Activated CD4-positive, alpha-beta T cell treated with anti-CD3 and anti-CD28 coated beads, Interleukin-2, amount 50 U/mL, for 1 hour (primary cell): ENCODE measurements around the gene IL33.
"Not testable (repeated sequence)": the region's sequence is repeated elsewhere in the genome, so short reads cannot be mapped to it uniquely, and the experiment has no call there.

Experiments
- DNase-seq: peaks from one replicate; pipeline ENCODE4 v3.0.0-alpha.2; 2020

The IL33 gene

DNA sequence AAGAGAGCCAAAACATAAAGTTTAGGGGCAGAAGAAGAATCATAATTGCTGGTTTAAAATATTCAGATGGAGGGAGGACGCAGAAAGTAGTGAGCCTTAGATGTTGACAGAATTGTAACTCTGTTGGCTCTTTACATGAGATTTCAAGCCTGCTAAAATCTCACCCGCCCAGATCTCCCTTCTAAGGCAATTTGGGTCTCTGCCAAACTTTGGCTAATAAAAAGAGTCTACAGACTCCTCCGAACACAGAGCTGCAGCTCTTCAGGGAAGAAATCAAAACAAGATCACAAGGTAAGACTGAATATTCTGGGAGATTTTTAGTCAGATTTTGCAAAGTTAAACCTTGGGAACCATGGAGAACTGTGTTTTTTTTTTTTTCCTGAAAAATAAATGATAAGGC, at the start of gene IL33:
TSS of gene IL33 (plus strand) at position 246 of the 400 bp plus-strand sequence. CDS start 25,888 bp downstream, outside the sequence.
- DNase-seq = no peak

- DNase-seq = no peak
Observed at GRCh38 chr9:6171667-6172066, 43.9 kb upstream of the IL33 start.

DNA sequence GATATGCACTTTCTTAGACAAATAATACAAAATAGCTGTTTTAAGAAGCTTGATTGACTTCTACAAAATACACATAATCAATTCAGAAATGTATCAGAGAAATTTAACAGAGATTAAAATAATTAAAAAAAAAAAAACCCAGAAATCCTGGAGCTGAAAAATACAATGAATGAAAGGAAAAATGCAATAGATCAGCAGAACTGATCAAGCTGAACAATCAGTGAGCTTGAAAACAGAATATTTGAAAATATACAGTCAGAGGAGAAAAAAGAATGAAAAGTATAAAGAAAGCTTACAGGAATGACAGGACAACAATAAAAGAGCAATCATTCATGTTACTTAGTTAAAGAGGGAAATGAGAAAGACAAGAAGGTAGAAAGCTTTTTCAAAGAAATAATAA, 41.7 kb upstream of the IL33 start:
- no peak for DNase-seq

- not testable (repeated sequence) for DNase-seq
Observed at GRCh38 chr9:6182549-6183226, 32.9 kb upstream of the IL33 start.

- DNase-seq = no peak
Observed at GRCh38 chr9:6183227-6183551, 32.4 kb upstream of the IL33 start.

DNA sequence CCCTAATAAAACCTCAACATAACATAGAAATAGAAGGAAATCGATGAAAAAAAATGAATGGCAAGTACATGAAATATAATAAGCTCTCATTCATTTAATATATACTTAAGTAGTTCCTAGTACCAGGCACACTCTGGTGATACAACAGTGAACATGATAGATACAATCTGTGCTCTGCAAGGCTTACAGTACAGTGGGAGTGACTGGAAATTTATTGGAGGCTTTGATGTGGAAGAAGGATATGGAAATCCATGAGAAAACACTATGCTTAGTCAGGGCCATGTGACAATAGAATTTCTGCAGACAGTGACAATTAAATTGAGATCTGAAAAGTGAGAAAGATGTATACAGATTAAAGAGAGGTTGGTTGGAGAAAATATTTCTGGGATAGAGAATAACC, 32.0 kb upstream of the IL33 start:
- no peak for DNase-seq

- no peak for DNase-seq
Observed at GRCh38 chr9:6184749-6185645, 30.6 kb upstream of the IL33 start.

DNA sequence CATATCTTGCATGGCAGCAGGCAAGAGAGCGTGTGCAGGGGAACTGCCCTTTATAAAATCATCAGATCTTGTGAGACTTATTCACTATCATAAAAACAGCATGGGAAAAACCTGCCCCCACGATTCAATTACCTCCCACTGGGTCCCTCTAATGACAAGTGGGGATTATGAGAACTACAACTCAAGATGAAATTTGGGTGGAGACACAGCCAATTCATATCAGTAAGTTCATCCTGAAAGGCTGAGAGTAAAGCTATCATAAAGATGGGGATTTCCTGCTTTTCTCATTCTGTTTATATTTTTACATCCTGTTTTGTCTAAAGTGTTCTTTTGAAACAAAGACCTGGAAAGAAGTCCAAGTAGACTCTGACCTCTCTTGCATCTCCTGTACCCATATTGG, 28.9 kb upstream of the IL33 start:
- no peak for DNase-seq

DNA sequence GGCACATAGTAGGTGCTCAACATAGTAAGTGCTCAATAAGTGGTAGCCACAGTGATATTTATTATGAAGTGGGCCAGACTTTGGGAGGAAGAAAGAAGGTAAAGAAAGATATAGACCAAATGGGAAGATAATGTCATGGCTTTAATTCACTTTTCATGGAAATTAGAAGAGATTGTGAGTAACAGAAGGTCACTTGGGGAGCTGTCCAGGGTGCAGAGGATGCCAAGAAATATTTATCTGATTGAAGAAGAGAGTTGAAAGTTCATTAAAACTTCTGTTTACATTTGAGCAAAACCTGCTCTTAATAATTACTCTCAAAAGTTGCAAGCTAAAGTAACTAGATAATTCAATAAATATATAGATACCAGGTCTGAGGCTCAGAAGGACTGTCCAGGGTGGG, 28.3 kb upstream of the IL33 start:
- DNase-seq = no peak

DNA sequence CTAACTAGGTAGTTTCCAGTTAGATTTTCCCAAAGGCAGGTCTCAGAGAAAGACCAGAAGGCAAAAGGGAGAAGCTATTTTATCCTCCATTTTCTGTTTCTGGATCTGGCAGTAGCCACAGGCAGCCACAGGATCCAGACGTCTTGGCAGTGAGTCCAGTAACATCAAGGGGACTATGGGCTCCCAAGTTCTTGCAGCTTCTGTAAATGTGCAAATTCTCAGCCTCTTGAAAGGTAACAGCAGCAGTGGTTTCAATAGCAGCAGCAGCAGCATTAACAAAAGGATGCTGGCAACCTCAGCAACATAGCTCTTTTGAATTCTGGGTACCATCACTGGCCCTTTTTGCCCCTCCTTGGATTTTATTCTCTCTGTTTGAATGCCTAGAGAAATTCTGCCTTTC, 27.1 kb upstream of the IL33 start:
- DNase-seq = no peak

DNA sequence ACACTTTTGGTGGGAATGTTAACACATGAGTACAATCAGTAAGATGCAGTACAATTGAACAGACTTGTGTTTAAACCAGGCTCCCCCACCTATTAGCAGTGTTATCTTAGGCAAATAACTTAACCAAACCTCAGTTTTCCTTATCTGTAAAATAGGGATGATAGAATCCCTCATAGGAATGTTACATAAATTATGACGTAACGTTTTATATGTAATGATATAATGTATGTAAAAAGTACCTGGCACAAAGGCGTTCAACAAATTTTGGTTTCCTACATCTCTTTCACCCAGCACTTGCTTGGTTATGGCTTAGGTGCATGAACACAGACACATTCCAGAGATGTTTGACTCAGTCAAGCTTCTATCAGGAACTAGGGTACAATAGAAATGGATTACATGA, 26.7 kb upstream of the IL33 start:
- DNase-seq = no peak

GRCh38 chr9:6194934-6195333, 20.7 kb upstream of the IL33 start:
- DNase-seq = no peak

GRCh38 chr9:6195714-6196360, 19.8 kb upstream of the IL33 start:
- no peak for DNase-seq

- no peak for DNase-seq
Observed at GRCh38 chr9:6197330-6197729, 18.3 kb upstream of the IL33 start.

GRCh38 chr9:6198251-6198650, 17.4 kb upstream of the IL33 start:
- DNase-seq = no peak

- DNase-seq = no peak
Observed at GRCh38 chr9:6199596-6199995, 16.0 kb upstream of the IL33 start.

DNA sequence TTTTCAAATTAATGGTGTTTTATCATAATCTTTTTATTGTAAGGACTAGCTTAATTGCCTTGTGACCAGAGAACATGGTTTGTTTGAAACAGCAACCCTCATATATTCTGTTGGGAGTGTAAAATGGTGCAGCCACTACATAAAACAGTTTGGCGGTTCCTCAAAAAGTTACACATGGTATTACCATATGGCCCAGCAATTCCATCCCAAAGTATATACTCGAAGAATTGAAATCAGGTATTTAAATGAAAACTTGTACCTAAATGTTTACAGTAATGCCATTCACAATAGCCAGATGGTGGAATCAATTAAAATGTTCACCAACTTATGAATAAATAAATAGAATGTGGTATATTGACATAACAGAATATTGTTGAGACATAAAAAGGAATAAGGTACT, 14.8 kb upstream of the IL33 start:
- no peak for DNase-seq

GRCh38 chr9:6209966-6210365, 5.6 kb upstream of the IL33 start:
- no peak for DNase-seq

DNA sequence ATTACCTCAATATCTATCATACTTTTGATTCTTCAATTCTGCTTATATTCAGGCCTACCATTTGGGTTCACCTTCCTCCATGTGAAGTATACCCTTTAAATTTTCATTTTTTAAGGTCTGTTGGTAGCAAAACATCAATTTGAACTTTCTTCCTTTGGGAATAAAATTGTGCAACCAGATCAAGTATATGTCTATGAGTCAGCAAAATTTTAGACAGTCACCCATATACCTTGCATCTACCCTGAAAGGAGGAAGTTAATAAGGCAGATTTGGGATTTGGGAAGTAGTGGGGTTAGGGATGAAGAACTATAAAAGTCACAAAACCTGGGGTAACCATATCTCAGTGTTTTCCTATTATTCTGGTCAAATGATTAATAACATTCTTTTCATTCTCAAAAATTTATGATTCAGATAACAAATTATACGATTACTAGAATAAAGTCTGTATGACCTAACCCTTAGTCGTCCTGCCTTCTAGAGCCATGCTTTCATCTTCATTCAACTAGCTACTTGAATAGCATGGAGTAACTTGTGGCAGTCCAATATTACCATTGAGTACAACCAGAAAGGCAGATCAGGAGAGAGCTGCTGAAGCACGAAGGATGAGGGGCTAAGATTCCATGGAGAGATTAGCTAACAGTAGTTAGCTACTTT, 2.8 kb upstream of the IL33 start:
- no peak for DNase-seq

DNA sequence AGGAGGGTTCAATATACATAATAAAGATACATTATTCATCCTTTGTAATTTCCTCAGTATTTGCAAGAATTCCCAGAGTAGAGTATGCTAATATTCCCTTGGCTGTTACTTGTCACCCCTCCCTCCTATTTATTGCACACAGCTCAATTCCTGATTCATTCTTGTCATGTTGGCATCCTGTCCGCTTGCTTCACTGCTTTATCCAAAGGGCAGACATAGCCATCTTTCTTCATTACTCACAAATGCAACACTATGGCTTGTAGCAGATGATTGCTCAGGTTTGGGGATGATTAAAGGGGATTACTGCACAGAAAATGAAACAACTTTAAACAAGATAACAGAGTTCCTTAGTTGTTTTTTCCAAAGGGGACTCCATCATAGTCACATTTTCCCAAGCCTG, 1.2 kb upstream of the IL33 start:
- DNase-seq = no peak

DNA sequence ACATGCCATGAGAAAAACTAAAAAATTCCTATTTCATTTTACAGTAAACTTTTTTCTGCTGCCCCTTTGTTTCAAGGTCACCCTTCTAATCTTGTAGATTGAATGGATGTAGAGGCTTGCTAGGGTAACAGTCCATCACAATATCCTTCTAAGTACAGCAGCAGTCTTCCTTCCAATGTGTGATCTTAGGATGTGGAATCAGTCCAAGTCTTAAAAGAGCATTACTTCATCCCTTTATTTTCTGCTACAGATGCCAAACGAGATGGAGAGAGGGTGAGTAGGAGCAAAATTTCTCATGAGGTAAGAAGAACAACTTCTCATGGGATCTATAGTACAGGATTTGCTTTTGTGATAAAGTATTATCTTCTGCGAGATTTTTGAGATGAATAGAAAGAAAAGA, 704 bp upstream of the IL33 start:
- DNase-seq = no peak

- DNase-seq = no peak
Observed at GRCh38 chr9:6216002-6216401, 395 bp downstream of the IL33 start.

DNA sequence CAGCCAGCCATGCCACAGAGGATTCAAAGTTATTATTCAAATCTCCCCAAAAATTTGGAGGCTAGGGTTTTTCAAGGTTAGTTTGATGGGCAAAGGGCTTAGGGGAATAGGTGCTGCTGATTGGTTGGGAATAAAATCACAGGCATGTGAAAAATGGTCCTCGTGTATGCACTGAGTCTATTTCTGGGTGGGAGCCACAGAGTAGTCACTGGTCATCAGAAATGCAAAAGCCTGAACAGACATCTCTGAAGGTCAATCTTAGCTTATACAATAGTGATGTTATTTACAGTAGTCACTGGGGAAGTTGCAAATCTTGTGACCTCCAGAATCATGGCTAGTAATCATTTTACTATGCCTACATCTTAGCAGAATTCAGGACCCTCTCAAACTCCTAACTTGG, 1.3 kb downstream of the IL33 start:
- no peak for DNase-seq

DNA sequence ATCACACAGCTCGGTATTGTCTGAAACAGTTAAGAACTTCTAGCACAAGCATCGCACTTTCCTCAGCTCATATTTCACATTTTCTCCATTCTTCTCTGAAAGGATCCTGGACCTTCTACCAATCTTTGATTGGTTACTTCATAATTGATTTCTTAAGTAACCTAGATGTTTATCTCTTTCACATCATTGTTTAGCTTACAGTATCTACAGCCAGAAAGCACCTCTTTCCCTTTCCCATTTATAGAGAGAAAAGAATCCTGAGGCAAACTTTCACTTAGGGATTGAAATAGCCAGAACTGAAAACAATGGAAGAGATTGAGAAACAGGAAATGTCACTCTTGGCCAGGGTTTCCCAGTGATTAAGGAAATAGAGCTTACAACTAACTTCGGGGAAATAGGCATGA, 2.5 kb downstream of the IL33 start:
- no peak for DNase-seq
